Measurements from ENCODE around the gene RABEP1.
A peak's percentile ranks its signal among the peaks of the same experiment; 100 is the strongest.
"Not testable (repeated sequence)": the region's sequence is repeated elsewhere in the genome, so short reads cannot be mapped to it uniquely, and the experiment has no call there.

RABEP1 gene

GRCh38 chr17:5281814-5282641 lies at the start of gene RABEP1:
TSS of gene RABEP1 (plus strand) at chr17:5282284. CDS start at chr17:5282487, 203 bp downstream.
- peak; percentile 89 to 95 for DNase-seq (ENCODE audit: low read depth in 2 of 2)

- DNase-seq (ENCODE audit: low read depth in 2 of 2), result not testable (repeated sequence)
These were observed 48.6 kb upstream of the RABEP1 start for GRCh38 chr17:5233492-5233891.

- DNase-seq (ENCODE audit: low read depth in 2 of 2), result no peak
These were observed 47.2 kb upstream of the RABEP1 start, which contains the start of gene SCIMP for GRCh38 chr17:5234645-5235576. TSS of gene SCIMP (minus strand) at chr17:5234860. CDS start at chr17:5234755, 105 bp downstream.

GRCh38 chr17:5236938-5237540 lies 45.0 kb upstream of the RABEP1 start:
- no peak for DNase-seq (ENCODE audit: low read depth in 2 of 2)

GRCh38 chr17:5237541-5238016 lies 44.5 kb upstream of the RABEP1 start:
- no peak for DNase-seq (ENCODE audit: low read depth in 2 of 2)

- DNase-seq (ENCODE audit: low read depth in 2 of 2), result no peak
These were observed 43.8 kb upstream of the RABEP1 start for GRCh38 chr17:5238333-5238732.

- DNase-seq (ENCODE audit: low read depth in 2 of 2), result not testable (repeated sequence)
These were observed 42.3 kb upstream of the RABEP1 start for GRCh38 chr17:5239769-5240168.

GRCh38 chr17:5241861-5242671 lies 40.0 kb upstream of the RABEP1 start:
- no peak for DNase-seq (ENCODE audit: low read depth in 2 of 2)

GRCh38 chr17:5247621-5248020 lies 34.5 kb upstream of the RABEP1 start:
- no peak for DNase-seq (ENCODE audit: low read depth in 2 of 2)

- no peak for DNase-seq (ENCODE audit: low read depth in 2 of 2)
These were observed 33.1 kb upstream of the RABEP1 start for GRCh38 chr17:5248821-5249479.

GRCh38 chr17:5249615-5250014 lies 32.5 kb upstream of the RABEP1 start:
- DNase-seq (ENCODE audit: low read depth in 2 of 2), result peak; percentile 42 to 56

- DNase-seq (ENCODE audit: low read depth in 2 of 2), result no peak
These were observed 27.7 kb upstream of the RABEP1 start for GRCh38 chr17:5254414-5254813.

- DNase-seq (ENCODE audit: low read depth in 2 of 2), result no peak
These were observed 27.1 kb upstream of the RABEP1 start for GRCh38 chr17:5254903-5255521.

GRCh38 chr17:5257124-5257523 lies 25.0 kb upstream of the RABEP1 start:
- DNase-seq (ENCODE audit: low read depth in 2 of 2), result no peak

- no peak for DNase-seq (ENCODE audit: low read depth in 2 of 2)
These were observed 21.5 kb upstream of the RABEP1 start for GRCh38 chr17:5260542-5260941.

- no peak for DNase-seq (ENCODE audit: low read depth in 2 of 2)
These were observed 19.6 kb upstream of the RABEP1 start for GRCh38 chr17:5262416-5262991.

- no peak for DNase-seq (ENCODE audit: low read depth in 2 of 2)
These were observed 18.6 kb upstream of the RABEP1 start for GRCh38 chr17:5263441-5263840.

- DNase-seq (ENCODE audit: low read depth in 2 of 2), result no peak
These were observed 17.2 kb upstream of the RABEP1 start for GRCh38 chr17:5264893-5265292.

- no peak for DNase-seq (ENCODE audit: low read depth in 2 of 2)
These were observed 12.7 kb upstream of the RABEP1 start for GRCh38 chr17:5269241-5269960.

Measured in activated CD4-positive, alpha-beta T cell treated with anti-CD3 and anti-CD28 coated beads for 24 hours (primary cell).